Adrenal gland (tissue), 19 donors: ENCODE data around the gene LIN7B. TPM values are rescaled to one million over a fixed set of nuclear protein-coding genes. Genes with fewer than 3 reads are reported as not detected.

Experiments used
- DNase-seq, 7 donors: peaks; one replicate each; pipeline ENCODE4 v3.0.0-alpha.2; 2019 to 2020
- H3K27ac ChIP-seq, 5 donors: fragments of 200-600 bp; sonication (generic) in 4 of 5; 1 replicate in 3 of 5; 2 replicates in 2 of 5; pipeline versions ENCODE4 v1.5.1 to v1.8.0; 2016 to 2020; ENCODE audit warnings: mild to moderate bottlenecking in 1 of 5
- H3K27me3 ChIP-seq: fragments of 200-600 bp; 2 replicates; pipeline ENCODE4 v1.8.0; 2021
- H3K36me3 ChIP-seq, 2 donors: fragments of 200-600 bp; replicated peaks in 1 of 2; 1 replicate in 1 of 2; 2 replicates in 1 of 2; pipeline versions ENCODE4 v1.5.1 to v1.8.0; 2018 to 2022
- H3K4me1 ChIP-seq, 2 donors: fragments of 200-600 bp; replicated peaks in 1 of 2; 1 replicate in 1 of 2; 2 replicates in 1 of 2; pipeline versions ENCODE4 v1.5.1 to v1.8.0; 2018 to 2021
- H3K4me3 ChIP-seq, 4 donors: fragments of 200-600 bp; sonication (generic) in 3 of 4; one replicate each; pipeline ENCODE4 v1.5.1; 2016 to 2018
- H3K9me3 ChIP-seq, 3 donors: fragments of 200-600 bp; sonication (generic) in 1 of 3; replicated peaks in 1 of 3; 1 replicate in 2 of 3; 2 replicates in 1 of 3; pipeline versions ENCODE4 v1.5.1 to v1.8.0; 2016 to 2021
- POLR2A ChIP-seq, 2 donors: fragments of 450-650 bp; IDR thresholded peaks; one replicate each; pipeline ENCODE4 v1.6.1; 2017; ENCODE audit warnings: antibody characterized with exemption in 2 of 2, mild to moderate bottlenecking in 2 of 2, moderate library complexity in 1 of 2
- WGBS, 4 donors: extraction: QIAGEN DNeasy Blood & Tissue Kit in 2 of 4; methylation state at CpG; one replicate each; pipeline versions ENCODE4 v1.1.5 to v1.1.7; 2013 to 2017; 5-methylcytosine and 5-hydroxymethylcytosine counted together
- intact Hi-C, 2 donors: fragments of 100-400 bp; cut with DNase I; formaldehyde crosslinking; loops; one replicate each; pipeline versions ENCODE4 v1.14.1 to v1.15.0; 2022 to 2023
- long read RNA-seq, 10 donors: library from polyadenylated mRNA in 3 of 10; unstranded in 2 of 10; stranded (forward) in 1 of 10; transcript quantifications; one replicate each; pipeline ENCODE4 v2.0.0 and lab custom pipeline, GENCODE V29; 2021 to 2026
- polyA plus RNA-seq, 3 donors: library from polyadenylated mRNA; stranded (reverse); fragments of 200-250 nt in 2 of 3; fragments of 350-450 nt in 1 of 3; fragmentation: Illumina TruSeq in 1 of 3; extraction: RNeasy Lipid Tissue Mini Kit (QIAGEN cat#74804) in 1 of 3; gene quantifications; one replicate each; pipeline ENCODE4 v1.2.3, GENCODE V29; 2013 to 2014
- total RNA-seq, 9 donors: library from RNA; depleted of rRNA in 4 of 9; stranded (reverse); fragments of >200 nt in 4 of 9; fragments of 120-200 nt in 1 of 9; fragmentation: NEBNext Ultra II Directional in 1 of 9; extraction: Animal tissue kit (Norgen Biotek cat#: 25700) in 1 of 9; gene quantifications; one replicate each; pipeline versions ENCODE4 v1.1.0 to v1.2.4, GENCODE V29; 2013 to 2023
- TF ChIP-seq, protein P1 (sequence below), 6 experiments: fragments of 450-650 bp in 4 of 6; fragments of 200-600 bp in 2 of 6; sonication (generic) in 1 of 6; IDR thresholded peaks; 1 replicate in 5 of 6; 2 replicates in 1 of 6; pipeline versions ENCODE4 v1.5.1 to v1.8.0; 2016 to 2021; ENCODE audit warnings: antibody characterized with exemption in 6 of 6, mild to moderate bottlenecking in 2 of 6, moderate library complexity in 1 of 6
- donor health status: healthy with polysubstance abuse.
- donor health status: Bipolar disorder and iron deficiency.
- donor health status: DM: yes; HTN: yes; CAD: no.
- donor health status: DM: no; HTN: no; CAD: no.
- donor health status: DM: no; HTN: no; CAD: no.
- donor health status: DM: yes; HTN: yes; CAD: no.

LIN7B gene, protein sequence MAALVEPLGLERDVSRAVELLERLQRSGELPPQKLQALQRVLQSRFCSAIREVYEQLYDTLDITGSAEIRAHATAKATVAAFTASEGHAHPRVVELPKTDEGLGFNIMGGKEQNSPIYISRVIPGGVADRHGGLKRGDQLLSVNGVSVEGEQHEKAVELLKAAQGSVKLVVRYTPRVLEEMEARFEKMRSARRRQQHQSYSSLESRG
- total RNA-seq, result 10 to 100 TPM in 4 of 9 donors, 1 to 10 TPM in 5; 4.9 to 15.3 (median 9.5) TPM
- 10 to 100 TPM in 2 of 3 donors, 1 to 10 TPM in 1; 4.4 to 35.2 (median 32.9) TPM for polyA plus RNA-seq
- long read RNA-seq, donor 1, transcript LIN7B-201 (6 exons, 755 nt), result major isoform, 8 of 10 reads
- long read RNA-seq, donor 1, partial matches to known transcripts, result 0 of 10 reads
- long read RNA-seq, donor 1, other reads (novel, unspliced or antisense), result 0 of 10 reads
- long read RNA-seq, donor 2, partial matches to known transcripts, result 0 of 2 reads
- long read RNA-seq, donor 2, other reads (novel, unspliced or antisense), result 0 of 2 reads
- long read RNA-seq, donor 3, partial matches to known transcripts, result 0 of 4 reads
- long read RNA-seq, donor 3, other reads (novel, unspliced or antisense), result 0 of 4 reads
- long read RNA-seq, donor 4, partial matches to known transcripts, result 1 of 5 reads
- long read RNA-seq, donor 4, other reads (novel, unspliced or antisense), result 0 of 5 reads
- long read RNA-seq, donor 5, partial matches to known transcripts, result 3 of 11 reads
- long read RNA-seq, donor 5, other reads (novel, unspliced or antisense), result 3 of 11 reads
- long read RNA-seq, donor 6, transcript LIN7B-201 (6 exons, 755 nt), result major isoform, 7 of 11 reads
- long read RNA-seq, donor 6, partial matches to known transcripts, result 2 of 11 reads
- long read RNA-seq, donor 6, other reads (novel, unspliced or antisense), result 1 of 11 reads
- long read RNA-seq, donor 7, transcript LIN7B-201 (6 exons, 755 nt), result major isoform, 5 of 6 reads
- long read RNA-seq, donor 7, partial matches to known transcripts, result 0 of 6 reads
- long read RNA-seq, donor 7, other reads (novel, unspliced or antisense), result 0 of 6 reads
- long read RNA-seq, donor 8, partial matches to known transcripts, result 0 of 4 reads
- long read RNA-seq, donor 8, other reads (novel, unspliced or antisense), result 0 of 4 reads
- long read RNA-seq, donor 9, result 0 reads
- long read RNA-seq, donor 10, partial matches to known transcripts, result 0 of 3 reads
- long read RNA-seq, donor 10, other reads (novel, unspliced or antisense), result 0 of 3 reads

DNA sequence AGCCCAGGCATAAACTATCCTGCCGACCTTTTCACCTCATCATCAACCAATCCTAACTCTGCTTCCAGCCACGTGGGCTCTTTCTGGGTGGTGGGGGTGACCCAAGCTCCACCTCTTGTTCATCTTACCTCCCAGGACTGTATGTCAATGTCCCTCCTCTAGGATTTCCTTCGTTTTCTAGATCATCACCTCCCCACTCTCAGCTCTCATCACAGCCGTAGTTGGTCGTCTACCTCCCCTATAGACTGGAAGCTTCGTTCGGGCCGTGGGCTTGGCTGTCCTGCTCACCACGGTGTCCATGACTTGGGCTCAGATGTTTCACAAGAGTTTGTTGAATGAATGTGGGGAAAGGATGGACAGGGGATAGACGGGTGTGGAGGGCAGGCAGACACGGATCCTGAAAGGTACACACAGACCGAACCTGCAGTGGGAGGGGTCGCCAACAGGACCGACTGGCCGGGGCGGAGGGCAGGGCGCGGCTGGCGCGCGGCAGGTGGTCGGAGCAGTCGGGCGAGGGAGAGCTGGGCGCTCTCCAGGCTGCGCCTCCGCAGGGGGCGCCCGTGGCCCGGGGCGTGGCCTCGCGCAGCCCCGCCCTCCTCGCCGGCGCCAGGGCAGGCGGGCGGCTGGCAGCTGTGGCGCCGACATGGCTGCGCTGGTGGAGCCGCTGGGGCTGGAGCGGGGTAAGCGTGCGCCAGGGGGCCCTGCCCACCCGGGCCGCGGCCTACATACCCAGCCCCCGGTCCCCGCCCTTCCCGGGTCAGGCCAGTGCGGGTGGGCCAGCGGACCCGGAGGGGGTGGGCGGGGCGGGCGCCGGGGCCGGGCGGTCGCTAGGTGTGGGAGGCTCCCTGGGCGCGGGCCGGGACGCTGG, at the start of gene LIN7B:
Gene LIN7B (plus strand): TSS at position 609 of the 868 bp plus-strand sequence. CDS start 35 bp downstream, at position 644.
- intact Hi-C loops, result no loop called here
- no peaks in the 10 kb centered on the region for H3K9me3 ChIP-seq
- H3K4me1 ChIP-seq, result peaks cover 16 to 32% of the 10 kb centered on the region in 2 donors
- peak within 1 kb of the TSS in 4 of 5 donors; percentile 45 to 85 (median 72) for H3K27ac ChIP-seq
- 1 to 3% (median 1%) methylated on average over 9 to 66 of the region's 66 CpGs for WGBS, 4 donors
- peak within 1 kb of the TSS in 3 of 4 donors; percentile 59 to 98 (median 74) for H3K4me3 ChIP-seq
- no peak for TF ChIP-seq POLR2A (IDR thresholded peaks at IDR 0.05)
- TF ChIP-seq, protein P1, sequence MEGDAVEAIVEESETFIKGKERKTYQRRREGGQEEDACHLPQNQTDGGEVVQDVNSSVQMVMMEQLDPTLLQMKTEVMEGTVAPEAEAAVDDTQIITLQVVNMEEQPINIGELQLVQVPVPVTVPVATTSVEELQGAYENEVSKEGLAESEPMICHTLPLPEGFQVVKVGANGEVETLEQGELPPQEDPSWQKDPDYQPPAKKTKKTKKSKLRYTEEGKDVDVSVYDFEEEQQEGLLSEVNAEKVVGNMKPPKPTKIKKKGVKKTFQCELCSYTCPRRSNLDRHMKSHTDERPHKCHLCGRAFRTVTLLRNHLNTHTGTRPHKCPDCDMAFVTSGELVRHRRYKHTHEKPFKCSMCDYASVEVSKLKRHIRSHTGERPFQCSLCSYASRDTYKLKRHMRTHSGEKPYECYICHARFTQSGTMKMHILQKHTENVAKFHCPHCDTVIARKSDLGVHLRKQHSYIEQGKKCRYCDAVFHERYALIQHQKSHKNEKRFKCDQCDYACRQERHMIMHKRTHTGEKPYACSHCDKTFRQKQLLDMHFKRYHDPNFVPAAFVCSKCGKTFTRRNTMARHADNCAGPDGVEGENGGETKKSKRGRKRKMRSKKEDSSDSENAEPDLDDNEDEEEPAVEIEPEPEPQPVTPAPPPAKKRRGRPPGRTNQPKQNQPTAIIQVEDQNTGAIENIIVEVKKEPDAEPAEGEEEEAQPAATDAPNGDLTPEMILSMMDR (IDR thresholded peaks at IDR 0.05), result peak in 4 of 6 experiments; percentile 31 to 60 (median 48)
- DNase-seq, result peak in 6 of 7 donors; percentile 50 to 69 (median 58)
- no peaks in the 10 kb centered on the region for H3K27me3 ChIP-seq
- peaks cover 0 to 4% of the 10 kb centered on the region in 2 donors for H3K36me3 ChIP-seq

DNA sequence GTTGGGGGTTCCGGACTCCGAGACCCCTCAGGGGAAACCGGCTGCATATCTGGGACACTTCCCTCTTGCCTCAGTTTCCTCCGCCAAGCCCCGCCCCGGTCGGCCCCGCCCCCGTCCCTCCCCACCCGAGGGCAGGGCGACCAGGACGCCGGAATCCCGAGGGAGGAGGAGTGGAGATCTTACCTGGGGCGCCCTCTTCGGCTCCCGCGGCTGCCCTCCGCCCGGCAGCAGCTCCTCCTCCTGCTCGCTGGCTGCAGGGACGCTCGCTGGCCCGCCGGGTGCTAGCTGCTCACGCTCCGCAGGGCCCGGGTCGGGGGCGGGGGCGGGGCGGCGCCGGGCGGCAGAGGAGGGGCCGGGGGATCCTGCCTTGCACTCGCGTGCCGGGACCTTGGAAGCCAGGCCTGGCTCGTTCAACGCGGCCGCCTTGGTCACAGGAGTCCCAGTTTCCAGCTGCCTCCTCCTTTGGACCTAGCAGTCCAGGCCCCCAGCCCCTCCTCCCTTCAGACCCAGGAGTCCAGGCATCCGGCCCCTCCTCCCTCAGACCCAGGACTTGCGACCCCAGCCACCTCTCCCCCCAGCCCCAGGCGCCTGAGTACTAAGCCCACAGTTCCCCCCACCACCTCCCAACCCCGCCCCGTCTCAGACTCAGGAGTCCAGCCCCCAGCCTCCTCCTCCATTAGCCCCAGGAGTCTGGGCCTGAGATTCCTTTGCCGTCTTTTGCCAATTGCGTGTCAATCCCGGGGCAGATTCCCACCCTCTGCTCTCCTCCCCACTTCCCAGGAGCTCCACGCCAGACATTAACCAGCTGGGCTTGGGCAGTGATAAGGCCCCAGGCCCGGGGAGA, 49.2 kb upstream of the LIN7B start, which contains the start of gene NTF4:
Gene NTF4 (minus strand): TSS at position 51 of the 844 bp plus-strand sequence. CDS start 2,821 bp downstream, outside the sequence.
- Histone ChIP-seq H3K27ac (no peak within 1 kb of the TSS), H3K36me3 (no peaks in the 10 kb centered on the region), H3K27me3 (peaks cover 7% of the 10 kb centered on the region), H3K9me3 (no peaks in the 10 kb centered on the region), H3K4me3 (no peak within 1 kb of the TSS), H3K4me1 (peaks cover 0 to 6% of the 10 kb centered on the region in 2 donors)
- WGBS, 4 donors, result 7 to 37% (median 13%) methylated on average over 5 to 53 of the region's 53 CpGs
- no peak for DNase-seq
- intact Hi-C loops, result no loop called here
- TF ChIP-seq, protein P1 (IDR thresholded peaks at IDR 0.05), result no peak
- TF ChIP-seq POLR2A (IDR thresholded peaks at IDR 0.05), result no peak

DNA sequence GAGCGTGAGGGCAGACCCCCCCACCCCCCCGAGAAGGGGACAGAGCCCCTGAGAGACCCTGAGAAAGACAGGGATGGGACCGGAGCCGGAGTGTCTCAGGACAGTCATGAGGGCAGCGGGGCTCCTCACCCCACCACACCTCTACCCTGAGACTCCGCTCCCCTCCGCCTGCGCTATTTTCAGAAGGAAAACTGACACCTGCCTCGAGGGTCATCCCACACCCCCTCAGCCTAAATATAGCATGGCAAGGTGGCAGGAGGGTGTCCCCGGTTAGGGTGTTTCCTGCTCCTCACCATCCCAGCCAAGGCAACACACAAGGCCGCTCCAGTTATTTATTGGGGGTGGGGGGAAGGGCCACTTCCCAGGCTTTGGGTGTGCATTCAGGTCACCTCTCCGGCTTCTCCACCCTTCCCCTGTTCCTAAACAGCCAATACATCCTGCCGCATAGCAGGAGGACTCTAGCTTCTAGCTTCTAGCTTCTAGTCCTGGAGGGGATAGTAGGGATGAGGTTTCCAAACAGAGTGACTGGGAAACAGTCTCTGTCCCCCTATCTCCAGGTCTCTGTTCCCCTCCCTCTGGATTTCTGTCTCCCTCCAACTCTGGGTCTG, 48.2 kb upstream of the LIN7B start:
- no peaks in the 10 kb centered on the region for H3K9me3 ChIP-seq
- 49 to 61% (median 56%) methylated on average over 8 to 13 of the region's 13 CpGs for WGBS, 4 donors
- DNase-seq, result no peak
- H3K27me3 ChIP-seq, result peaks cover 16% of the 10 kb centered on the region
- no peak for TF ChIP-seq POLR2A (IDR thresholded peaks at IDR 0.05)
- TF ChIP-seq, protein P1 (IDR thresholded peaks at IDR 0.05), result no peak
- intact Hi-C loops, result no loop called here
- H3K4me1 ChIP-seq, result peaks cover 0 to 6% of the 10 kb centered on the region in 2 donors
- H3K4me3 ChIP-seq, result no peak overlapping the region
- no peak overlapping the region for H3K27ac ChIP-seq
- no peaks in the 10 kb centered on the region for H3K36me3 ChIP-seq
